Activated T-cell treated with anti-CD3 and anti-CD28 coated beads for 24 hours (primary cell): ENCODE data around the gene SLAMF7.
A peak's percentile ranks its signal among the peaks of the same experiment; 100 is the strongest.
"Not testable (repeated sequence)": the region's sequence is repeated elsewhere in the genome, so short reads cannot be mapped to it uniquely, and the experiment has no call there.

Experiments used
- DNase-seq: peaks from one replicate; pipeline ENCODE4 v3.0.0-alpha.2; 2020; ENCODE audit warnings: low read depth

Gene SLAMF7

GRCh38 chr1:160720356-160721085, 18.5 kb upstream of the SLAMF7 start:
- no peak for DNase-seq

DNA sequence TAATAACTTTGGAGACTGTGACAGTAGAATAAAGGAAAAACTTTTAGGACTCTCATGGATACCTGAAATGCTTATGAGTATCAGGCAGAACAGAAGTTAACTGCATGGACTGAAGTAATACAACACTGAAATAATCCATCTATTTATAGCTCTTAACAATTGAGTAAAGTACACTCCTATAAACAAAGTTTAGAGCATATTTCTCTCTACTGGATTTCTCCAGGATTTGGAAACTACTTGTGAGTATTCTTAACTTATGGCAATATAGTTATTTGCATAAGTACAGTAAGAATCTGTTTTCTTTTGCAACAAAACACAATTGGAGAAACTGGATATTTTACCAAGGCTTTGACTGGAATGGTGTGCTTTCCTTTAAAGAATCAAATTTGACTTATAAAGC, 17.6 kb upstream of the SLAMF7 start:
- no peak for DNase-seq

GRCh38 chr1:160722726-160723125, 16.3 kb upstream of the SLAMF7 start:
- DNase-seq = no peak

- no peak for DNase-seq
Measured at GRCh38 chr1:160723332-160723731, 15.7 kb upstream of the SLAMF7 start.

DNA sequence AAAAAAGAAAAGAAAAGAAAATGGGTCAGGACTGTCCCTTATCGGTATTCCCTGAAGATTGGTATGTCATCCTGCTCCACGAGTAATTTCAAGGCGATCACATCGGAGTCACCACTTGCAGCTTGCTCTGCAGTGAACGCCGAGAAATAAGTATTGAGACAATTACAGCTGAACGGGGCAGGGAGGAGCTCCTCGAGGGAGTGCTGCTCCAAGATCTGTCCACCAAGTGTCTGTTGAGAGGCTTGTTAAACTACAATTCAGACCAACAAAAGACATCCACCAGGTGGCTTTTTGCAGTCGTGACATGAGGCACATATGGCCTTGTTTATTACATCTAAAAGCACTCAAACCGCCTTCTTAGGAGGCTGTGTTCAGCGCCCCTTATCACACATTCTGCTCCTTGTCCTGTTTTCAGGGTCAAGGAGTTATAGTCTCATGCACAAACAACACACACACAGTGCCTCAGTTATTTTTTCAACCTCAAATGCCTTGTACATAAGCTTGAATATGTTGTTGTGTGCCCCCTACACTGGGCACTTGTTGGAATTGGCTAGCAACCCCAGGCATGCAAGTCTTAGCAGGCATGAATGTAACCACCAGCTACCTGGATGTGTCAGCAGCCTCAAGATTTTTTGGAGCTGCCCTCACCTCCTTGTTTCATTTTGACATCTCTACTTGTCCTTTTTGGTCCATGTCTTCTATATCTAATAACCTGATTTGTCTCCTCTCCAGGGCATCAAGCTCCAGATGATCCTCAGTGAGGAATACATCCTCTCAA, 14.4 kb upstream of the SLAMF7 start:
- DNase-seq = no peak

GRCh38 chr1:160726114-160726497, 12.9 kb upstream of the SLAMF7 start:
- DNase-seq = no peak

DNA sequence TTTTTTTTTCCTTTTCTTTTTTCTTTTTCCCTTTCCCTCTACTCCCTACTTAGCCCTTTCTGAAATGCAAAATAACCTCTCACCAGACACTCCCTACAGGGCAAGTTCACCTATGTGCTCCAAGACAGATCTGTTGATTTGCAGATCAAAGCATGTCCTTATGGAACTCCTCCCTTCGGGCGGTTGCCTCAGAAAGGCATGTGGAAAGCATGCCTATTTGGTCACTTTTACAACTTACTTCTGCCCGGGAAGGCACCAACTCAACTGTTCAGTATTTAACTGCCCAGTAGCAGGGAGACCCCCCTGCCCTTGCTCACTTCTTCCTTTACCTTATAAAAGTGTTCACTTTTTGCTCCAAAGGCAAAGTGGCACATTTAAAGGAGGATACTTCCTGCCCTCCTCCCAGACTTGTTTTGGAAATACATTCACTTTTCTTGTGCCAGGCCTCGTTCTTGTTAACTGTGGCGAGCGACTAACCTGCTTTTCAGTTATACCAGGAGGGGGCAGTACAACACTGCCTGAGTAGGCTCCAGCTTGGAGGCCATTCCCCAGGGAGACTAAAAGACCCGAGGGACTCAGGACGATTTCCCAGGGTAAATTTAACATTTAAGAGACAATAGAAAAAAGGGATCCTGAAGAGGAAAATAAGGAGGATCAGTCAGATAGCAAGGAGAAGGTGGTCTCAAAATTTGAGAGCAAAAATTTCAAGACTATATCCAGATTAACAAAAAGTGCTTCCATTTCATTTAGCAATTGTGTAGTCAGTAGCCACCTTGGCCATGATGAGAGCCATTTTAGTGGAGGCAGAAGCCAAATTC, 12.3 kb upstream of the SLAMF7 start:
- peak; percentile 50 for DNase-seq

GRCh38 chr1:160727316-160727640, 11.8 kb upstream of the SLAMF7 start:
- DNase-seq = no peak

DNA sequence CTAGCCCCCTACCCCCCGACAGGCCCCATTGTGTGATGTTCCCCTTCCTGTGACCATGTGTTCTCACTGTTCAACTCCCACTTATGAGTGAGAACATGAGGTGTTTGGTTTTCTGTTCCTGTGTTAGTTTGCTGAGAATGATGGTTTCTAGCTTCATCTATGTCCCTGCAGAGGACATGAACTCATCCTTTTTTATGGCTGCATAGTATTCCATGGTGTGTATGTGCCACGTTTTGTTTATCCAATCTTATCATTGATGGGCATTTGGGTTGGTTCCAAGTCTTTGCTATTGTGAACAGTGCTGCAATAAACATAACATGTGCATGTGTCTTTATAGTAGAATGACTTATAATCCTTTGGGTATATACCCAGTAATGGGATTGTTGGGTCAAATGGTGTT, 7.5 kb upstream of the SLAMF7 start:
- not testable (repeated sequence) for DNase-seq

DNA sequence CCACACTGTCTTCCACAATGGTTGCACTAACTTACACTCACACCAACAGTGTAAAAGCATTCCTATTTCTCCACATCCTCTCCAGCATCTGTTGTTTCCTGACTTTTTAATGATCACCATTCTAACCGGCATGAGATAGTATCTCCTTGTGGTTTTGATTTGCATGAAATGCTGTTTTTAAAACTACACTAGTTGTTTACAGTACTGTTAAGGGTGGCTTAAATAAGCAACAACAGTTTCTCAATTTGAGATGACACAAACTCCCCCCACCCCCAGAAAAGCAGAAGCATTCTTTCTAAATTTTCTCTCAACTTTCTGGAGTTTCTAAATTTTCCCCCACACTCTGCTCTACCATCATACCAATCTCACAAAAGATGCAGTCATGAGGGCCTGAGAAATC, 7.1 kb upstream of the SLAMF7 start:
- no peak for DNase-seq

GRCh38 chr1:160733898-160734297, 5.1 kb upstream of the SLAMF7 start:
- DNase-seq = no peak

DNA sequence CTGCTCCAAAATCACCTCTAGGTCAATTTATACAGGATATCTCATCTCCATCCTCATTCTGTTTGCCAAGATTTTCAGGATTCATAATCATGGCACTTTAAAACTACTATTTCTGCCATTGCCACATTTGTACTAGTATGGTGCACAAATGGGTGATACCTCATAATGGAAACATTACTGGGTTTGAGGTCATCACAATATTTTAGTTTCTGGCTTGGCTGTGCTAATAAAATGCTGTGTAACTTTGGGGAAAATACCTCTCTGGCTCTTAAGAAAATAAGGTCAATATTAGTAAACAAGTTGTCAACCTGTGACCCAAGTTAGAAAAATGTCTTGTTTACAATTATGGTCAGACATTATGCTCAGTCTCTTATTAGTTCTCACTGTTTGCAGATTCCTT, 4.7 kb upstream of the SLAMF7 start:
- DNase-seq = no peak

DNA sequence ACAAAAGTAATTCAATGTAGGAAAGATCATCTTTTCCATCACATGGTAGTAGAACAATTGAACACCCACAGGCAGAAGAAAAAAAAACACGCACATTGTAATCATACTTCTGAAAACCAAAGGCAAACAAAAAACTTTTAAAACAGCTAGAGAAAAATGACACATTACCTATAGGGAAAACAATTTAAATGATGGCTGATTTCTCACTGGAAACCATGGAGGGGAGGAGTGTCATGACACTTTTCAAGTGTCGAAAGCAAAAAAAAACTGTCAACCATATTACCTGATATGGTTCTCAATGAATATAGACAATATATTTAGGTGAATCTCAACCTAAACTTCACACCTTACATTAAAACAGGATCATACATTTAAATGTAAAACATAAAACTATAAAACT, 776 bp upstream of the SLAMF7 start:
- DNase-seq = no peak

DNA sequence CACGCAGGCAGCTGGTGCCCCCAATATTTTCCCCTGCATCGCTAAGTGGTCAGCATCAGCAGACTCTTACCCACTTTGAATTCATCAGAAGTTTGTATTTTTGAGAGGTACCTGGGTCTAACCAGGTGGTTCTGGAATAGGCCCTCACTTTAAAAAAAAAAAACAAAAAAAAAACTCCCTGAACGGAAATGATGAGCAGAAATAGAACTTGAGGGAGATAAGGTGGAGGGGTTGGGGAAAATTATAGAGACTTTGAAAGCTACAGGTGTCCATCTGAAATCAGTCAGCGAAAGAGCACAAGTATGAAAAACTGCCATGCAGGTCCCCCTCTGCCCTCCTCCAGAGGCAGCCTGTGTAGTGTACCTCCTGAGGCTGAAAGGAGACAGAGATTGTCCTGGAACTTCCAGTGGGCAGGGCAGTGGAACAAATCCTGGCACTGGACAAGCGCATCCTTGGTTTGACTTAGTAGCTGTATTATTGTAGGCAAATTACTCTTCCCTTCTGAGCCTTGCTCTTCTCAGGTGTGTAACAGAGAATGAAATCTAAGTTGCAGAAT, 1.2 kb downstream of the SLAMF7 start:
- DNase-seq = no peak

GRCh38 chr1:160741092-160741501, 2.0 kb downstream of the SLAMF7 start:
- no peak for DNase-seq

DNA sequence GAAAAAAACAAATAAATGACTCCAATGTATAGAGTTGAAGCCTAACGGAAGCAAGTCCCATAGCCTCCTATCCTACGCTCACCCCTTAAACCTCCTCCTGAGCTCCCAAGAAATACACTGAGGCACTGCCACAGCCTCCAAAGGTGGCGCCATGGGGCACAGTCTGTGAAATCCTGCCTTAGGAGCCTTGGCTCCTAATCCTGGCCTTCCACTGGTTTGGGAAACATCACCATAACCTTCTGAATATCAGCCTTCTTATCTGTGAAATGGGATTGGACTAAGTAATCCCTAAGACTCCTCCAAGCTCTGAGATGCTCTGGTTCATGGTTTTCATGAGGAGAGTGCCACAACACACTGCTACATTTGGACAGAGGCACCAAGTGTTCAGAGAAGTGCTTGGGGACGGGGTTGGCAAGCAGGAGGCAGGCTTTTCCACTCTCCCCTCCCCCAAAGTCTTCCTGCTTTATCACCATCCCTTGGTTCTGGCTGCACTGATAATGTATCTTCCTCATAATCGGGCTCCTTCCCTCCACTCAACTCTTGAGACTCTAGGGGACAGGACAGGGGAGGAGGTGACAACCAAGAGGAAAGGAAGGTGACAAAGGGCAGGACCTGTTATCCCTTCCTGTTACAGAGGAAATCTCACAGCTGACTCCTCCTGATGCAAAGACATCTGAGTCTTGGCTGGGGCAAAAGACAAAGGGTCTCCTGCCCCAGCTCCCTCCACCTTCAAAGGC, 2.7 kb downstream of the SLAMF7 start:
- no peak for DNase-seq

DNA sequence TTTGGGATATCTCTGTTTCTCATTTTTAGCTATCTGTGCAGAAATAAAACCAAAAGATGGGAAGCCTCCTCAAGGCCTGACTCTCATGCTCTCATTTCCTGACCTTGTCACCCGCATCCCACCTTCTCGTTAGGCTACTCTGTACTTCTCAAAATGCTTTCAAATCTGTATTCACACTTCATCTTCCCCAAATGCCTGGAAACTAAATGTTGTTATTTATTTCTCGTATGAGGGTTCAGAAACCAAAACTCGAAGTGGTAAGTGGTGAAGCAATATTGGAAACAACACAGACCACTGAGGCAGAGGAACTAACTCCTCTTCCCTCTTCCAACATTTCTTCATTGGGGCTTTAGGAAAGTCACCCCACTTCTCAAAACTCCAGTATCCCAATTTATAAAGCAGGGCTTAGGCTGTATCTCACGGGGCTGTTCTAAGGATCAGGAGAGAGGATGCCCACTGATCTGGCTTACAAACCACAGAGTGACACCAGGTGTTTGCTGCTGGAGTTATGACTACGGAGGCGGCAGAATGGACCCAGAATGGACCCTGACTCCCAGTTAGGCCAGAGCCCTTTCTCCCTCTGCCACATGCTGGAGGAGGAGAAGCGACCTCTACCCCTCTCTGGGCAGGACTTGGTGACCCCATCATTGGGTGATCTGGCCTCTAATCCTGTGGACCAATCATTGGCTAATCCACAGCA, 3.5 kb downstream of the SLAMF7 start:
- DNase-seq = no peak

- no peak for DNase-seq
Measured at GRCh38 chr1:160743266-160743665, 4.2 kb downstream of the SLAMF7 start.

DNA sequence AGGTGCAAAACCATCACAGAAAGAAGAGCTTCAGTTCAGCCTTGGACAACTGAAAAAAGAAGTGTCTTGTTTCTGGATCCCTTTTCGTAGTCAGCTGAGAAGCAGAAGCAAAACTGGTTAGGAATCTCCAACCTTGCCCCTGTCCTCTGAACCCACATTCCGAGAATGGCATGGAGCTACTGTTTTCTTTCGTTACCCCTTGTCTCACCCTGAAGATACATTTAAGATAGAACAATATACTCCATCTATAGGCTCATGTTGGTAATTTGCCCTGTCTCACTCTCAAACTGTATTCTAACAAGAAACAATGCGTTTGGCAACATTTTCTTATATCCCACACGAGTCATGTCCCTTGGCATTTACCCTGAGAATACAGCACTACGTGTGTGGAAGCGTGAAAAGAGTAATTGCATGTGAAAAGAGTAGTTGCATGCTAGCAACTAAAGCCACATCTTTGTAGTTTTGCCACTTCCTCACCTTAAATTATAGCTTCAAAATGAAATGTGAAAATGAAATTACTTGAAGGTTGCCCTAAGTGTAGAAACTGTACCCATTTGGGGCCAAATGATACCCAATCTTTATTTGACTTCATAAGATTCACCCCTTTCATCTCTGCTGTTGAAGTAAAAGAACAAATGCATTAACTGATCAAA, 5.3 kb downstream of the SLAMF7 start:
- DNase-seq = no peak

DNA sequence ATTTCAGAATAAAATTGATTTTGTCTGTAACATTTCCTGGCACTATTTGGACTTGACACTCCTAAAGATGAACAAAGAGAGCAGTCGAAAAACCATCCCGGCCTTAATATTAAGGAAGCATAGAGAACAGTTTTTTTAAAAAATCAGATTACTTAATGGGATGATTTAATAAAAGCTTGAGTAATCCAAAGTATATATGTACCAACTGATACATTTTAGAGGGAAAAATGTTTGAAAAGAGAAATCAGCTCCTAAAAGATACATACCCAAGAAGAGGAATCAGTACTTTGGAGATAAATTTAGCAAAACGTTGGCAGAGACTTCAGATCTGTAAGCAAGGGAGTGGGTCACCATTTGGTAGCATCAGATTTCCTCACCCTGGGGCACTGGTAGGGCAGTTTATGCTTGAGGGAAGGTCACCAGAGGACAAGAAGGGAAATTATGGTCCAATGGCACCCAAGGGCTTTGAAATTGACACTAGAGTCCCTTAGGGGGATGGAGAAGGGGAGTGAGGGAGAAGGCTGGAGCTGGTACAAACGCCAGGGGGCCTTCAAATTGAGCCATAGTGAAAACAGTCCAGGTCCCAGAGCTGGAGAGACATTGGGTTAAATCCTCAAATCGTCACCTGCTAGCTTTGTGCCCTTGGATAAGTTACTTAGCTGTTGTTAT, 5.9 kb downstream of the SLAMF7 start:
- no peak for DNase-seq
